Left renal cortex interstitium (tissue), 4 donors: ENCODE data around the gene BIRC3. TPM values are rescaled to one million over a fixed set of nuclear protein-coding genes. Genes with fewer than 3 reads are reported as not detected.
"Not testable (repeated sequence)": the region's sequence is repeated elsewhere in the genome, so short reads cannot be mapped to it uniquely, and the experiment has no call there.

Source experiments
- DNase-seq, 4 donors: peaks; one replicate each; pipeline ENCODE4 v3.0.0-alpha.2; 2013; ENCODE audit warnings: low read depth in 4 of 4, low spot score in 2 of 4, missing footprints in 1 of 4
- polyA plus RNA-seq, 4 donors: library from polyadenylated mRNA; unstranded; fragments of 120-200 nt; gene quantifications; one replicate each; pipeline ENCODE4 v1.2.1, GENCODE V29; 2013; ENCODE audit not compliant: insufficient read length in 4 of 4

The BIRC3 gene
- polyA plus RNA-seq, 4 donors, result 0.78 to 1.8 (median 1.5) TPM

- DNase-seq, result no peak
These were observed 3.4 kb downstream of the BIRC3 start for GRCh38 chr11:102320679-102321078.

- no peak for DNase-seq
These were observed 5.3 kb downstream of the BIRC3 start for GRCh38 chr11:102322560-102322959.

- no peak for DNase-seq
These were observed 6.4 kb downstream of the BIRC3 start for GRCh38 chr11:102323542-102324251.

GRCh38 chr11:102325088-102325487 is 7.8 kb downstream of the BIRC3 start:
- no peak for DNase-seq

- no peak for DNase-seq
These were observed 11.5 kb downstream of the BIRC3 start for GRCh38 chr11:102328748-102329147.

GRCh38 chr11:102330231-102330630 is 12.9 kb downstream of the BIRC3 start:
- DNase-seq, result no peak

GRCh38 chr11:102331341-102331740 is 14.1 kb downstream of the BIRC3 start:
- DNase-seq, result no peak

- no peak for DNase-seq
These were observed 15.3 kb downstream of the BIRC3 start for GRCh38 chr11:102332611-102332994.

- DNase-seq, result no peak
These were observed 21.3 kb downstream of the BIRC3 start for GRCh38 chr11:102338479-102339010.

- DNase-seq, result not testable (repeated sequence)
These were observed 24.0 kb downstream of the BIRC3 start for GRCh38 chr11:102341311-102341710.

- DNase-seq, result peak; percentile 47 to 81 (median 57)
These were observed 24.6 kb downstream of the BIRC3 start for GRCh38 chr11:102341844-102342318.

GRCh38 chr11:102343809-102344208 is 26.5 kb downstream of the BIRC3 start:
- DNase-seq, result no peak

GRCh38 chr11:102345904-102346303 is 28.6 kb downstream of the BIRC3 start:
- peak in 1 of 4 donors; percentile 6 for DNase-seq

- DNase-seq, result peak in 2 of 4 donors; percentile 38
These were observed 29.1 kb downstream of the BIRC3 start for GRCh38 chr11:102346456-102346747.

- peak; percentile 81 to 91 (median 90) for DNase-seq
These were observed 29.6 kb downstream of the BIRC3 start, which contains the start of gene BIRC2 for GRCh38 chr11:102346748-102347461. Gene BIRC2 (plus strand): TSS chr11:102347214. CDS start chr11:102349855, 2,641 bp downstream.

- DNase-seq, result peak; percentile 41 to 59 (median 55)
These were observed 30.4 kb downstream of the BIRC3 start for GRCh38 chr11:102347462-102348370.

- DNase-seq, result no peak
These were observed 39.8 kb downstream of the BIRC3 start for GRCh38 chr11:102357116-102357515.

GRCh38 chr11:102359372-102359771 is 42.1 kb downstream of the BIRC3 start:
- no peak for DNase-seq

- DNase-seq, result no peak
These were observed 43.4 kb downstream of the BIRC3 start for GRCh38 chr11:102360681-102361080.
